Left lobe of liver (tissue), 2 donors: Measurements from ENCODE around the gene OR2C3. TPM values are rescaled to one million over a fixed set of nuclear protein-coding genes. Genes with fewer than 3 reads are reported as not detected.
"Not testable (repeated sequence)": the region's sequence is repeated elsewhere in the genome, so short reads cannot be mapped to it uniquely, and the experiment has no call there.

Experiments used
- ATAC-seq: fragments of 200-7000 bp; cut with Tn5 transposase; one replicate; pipeline ENCODE4 v1.9.1; 2020; ENCODE audit warnings: mild to moderate bottlenecking, moderate library complexity
- DNase-seq: peaks from one replicate; pipeline ENCODE4 v3.0.0-alpha.2; 2020; ENCODE audit warnings: low spot score
- total RNA-seq: library from RNA; stranded (reverse); gene quantifications from one replicate; pipeline ENCODE4 v1.2.1, GENCODE V29; 2021
- donor health status: DM: no; HTN: no; CAD: no; lungs with moderate emphysema.
- donor health status: DM: no; HTN: yes; CAD: no.

OR2C3 gene
- not detected for total RNA-seq

DNA sequence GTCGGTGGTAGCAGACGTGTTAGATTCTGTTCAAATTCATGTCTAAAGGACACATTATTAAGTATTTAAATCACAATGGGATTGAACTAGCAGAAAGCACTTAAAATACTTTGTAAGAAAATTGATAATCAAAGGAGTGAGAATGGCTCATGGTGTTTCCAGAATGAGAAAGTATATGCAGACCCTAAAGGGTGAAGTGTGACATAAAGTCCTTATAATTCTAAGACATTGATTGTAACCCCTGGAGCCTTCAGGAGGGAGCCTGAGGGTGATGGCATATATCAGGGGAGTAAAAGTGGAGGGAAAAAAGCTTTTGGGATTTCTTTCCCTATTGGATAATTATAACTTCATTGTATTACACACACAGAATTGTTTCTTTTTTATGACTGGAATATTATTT is at the start of gene OR2C3:
TSS of gene OR2C3 (minus strand) at position 101 of the 400 bp plus-strand sequence. CDS start 3,929 bp downstream, outside the sequence.
- ATAC-seq (no peak), DNase-seq (no peak)

DNA sequence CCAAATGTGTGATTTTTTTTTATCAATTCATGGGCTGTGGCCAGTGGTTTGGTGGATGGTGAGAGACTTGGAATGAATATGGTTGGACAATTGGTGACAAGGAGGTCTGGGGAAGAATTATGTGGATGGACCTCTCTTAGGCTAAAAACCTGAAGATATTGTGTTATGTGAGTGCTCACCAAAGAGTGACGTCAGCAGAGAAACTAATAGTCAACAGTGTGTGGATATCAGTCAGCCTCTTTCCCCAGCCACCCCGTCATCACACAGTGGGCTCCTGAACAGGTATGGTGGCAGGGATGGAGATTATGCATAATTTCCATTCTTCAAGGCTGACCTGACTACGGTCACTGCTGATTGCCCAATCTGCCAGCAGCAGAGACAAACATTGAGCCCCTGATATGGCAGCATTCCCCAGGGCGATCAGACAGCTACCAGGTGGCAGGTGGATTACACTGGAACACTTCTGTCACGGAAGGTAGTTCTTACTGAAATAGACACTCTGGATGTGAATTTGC is 42.8 kb upstream of the OR2C3 start:
- DNase-seq (no peak), ATAC-seq (no peak)

DNA sequence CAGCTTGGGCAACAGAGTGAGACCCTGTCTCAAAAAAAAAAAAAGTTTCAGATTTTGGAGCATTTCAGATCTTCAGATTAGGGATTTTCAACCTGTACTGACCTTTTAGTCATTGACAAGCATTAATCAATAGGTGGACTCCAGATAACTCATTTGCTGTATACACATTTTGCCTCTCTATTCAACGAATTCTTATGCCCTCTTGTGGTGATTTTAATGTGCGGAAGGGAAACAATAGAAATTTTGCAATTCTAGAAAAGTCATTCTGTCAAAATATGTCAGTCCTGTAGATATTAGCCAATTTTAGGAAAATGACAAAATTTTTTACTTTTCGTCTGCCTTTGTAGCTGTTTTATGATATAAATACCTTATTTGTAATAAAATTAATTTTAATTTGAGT is 40.3 kb upstream of the OR2C3 start:
- no peak for DNase-seq
- ATAC-seq = peak; percentile 54

DNA sequence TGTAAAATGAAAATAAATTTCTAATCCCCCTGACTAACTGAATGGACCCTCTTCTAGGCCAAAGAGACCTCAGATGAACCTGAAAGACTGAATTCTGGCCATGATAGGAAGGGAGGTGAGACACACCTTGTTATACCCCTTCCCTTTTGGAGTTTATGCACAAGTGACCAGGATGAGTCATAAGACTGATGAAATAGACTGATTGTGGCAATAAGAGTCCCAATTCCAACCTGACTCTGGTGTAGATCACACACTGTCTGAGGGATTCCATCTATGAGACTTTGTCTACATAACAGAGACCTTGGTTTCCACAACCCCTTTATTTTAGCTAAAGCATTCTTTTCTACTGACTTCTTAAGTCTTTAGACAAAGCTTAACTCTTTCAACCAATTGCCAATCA is 38.4 kb upstream of the OR2C3 start:
- DNase-seq (no peak), ATAC-seq (no peak)

DNA sequence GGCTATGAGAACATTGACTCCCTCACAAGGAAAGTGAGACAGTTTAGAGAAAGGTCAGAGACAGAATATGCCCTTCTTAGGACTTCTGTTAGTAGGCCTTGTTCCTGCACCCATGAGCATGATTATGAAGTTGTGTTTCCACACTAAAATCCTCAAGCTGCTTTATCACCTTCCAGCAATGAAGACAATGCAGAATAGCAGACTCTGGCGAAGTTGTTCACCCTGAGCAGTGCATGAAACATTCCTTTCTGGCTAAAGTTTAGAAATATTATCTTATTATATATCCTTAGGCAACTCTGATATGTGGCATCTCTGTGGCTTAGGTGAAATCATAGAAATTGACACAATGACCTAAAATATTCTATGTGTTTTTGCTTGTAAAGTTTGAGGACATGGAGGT is 38.0 kb upstream of the OR2C3 start:
- ATAC-seq (no peak), DNase-seq (no peak)

DNA sequence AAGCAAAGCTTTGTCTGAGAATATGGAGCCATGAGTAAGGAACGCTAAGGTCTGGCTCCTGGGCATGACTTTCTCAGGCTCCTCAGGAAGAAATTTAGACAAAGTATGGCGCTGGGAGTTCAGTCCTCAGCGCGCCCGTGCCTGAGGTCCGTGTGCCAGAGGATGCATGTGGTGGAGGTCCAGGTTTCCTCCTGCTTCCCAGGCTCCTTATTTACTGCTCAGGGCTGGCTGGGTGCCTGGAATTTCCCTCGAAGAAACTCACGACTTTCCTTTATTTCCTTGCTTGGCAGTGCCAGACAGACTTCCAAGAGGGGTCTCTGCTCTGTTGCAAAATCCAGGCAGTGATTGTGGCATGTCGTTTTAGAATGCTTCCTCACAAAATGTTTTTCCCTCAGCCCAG is 26.0 kb upstream of the OR2C3 start:
- no peak for DNase-seq

DNA sequence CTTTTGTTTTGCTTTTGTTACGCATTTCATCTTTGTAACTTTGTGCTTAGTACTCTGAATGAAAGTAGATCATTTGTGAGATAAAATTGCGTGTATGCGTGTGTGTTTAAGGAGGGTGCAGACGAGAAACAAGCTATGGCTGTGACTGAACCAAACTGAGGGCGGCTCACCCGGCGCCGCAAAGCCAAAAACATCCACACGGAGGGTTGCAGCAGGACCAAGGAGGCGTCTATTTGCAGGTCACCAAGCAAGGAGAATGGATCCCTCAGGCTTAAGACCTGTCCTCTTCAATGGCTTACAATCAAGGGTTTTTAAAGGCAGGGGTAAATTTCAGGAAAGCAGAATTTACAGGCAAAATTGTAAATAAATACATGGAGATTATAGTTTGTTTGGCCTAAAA is 25.5 kb upstream of the OR2C3 start:
- ATAC-seq (no peak), DNase-seq (no peak)

More for the DNA sequence above, 26.0 kb upstream of the OR2C3 start:
- ATAC-seq = no peak

DNA sequence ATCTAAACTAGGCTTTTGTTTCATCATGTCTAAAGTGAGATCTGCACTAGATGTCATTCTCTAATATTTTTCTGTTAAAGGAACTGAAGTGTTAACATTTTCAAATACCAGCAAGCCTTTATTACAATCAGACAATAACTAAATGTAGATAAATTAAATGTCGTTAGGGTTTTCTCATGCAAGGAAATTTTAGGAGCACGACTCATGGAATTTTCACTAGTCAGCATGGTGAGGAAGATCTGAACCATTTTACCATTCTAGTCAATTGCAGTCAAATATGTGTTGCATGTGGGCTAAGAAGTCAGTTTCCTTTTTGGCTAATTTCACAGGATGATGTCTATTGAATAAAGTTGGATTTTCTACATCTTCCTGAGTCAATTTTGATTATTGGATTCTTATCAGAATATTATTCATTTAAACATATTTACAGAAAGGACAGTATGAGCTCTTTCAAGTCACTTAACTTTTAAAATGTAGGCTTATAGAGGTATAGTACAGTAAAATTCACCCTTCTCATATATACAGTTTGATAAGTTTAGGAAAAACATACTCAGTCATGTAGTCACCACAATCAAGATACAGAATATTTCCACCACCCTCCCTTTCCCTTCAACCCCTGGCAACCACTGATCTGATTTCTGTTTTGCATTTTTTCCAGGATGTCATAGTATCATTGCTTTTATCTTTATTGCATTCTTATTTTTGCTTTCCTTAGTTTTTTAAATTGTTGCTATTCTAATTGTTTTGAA is 21.9 kb upstream of the OR2C3 start:
- ATAC-seq (no peak), DNase-seq (no peak)

DNA sequence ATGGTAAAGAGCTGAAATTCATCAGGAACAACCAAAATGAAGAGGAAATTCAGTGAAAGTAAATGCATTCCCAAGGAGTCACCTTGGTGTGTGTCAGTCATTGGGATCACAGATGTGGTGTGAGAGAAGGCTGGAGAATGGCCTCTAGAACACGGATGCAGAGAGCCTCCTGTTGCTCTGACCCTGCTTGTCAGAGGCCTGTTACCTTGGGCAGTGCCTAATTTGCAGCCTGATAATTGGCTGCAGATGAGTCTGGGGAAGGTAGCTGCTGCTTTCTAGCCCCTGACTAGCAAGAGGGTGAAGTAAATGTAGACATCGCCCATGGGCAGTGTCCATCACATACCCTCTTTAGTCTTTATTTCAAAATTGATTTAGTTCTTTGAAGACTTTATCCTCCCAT is 16.0 kb upstream of the OR2C3 start:
- no peak for ATAC-seq
- no peak for DNase-seq

DNA sequence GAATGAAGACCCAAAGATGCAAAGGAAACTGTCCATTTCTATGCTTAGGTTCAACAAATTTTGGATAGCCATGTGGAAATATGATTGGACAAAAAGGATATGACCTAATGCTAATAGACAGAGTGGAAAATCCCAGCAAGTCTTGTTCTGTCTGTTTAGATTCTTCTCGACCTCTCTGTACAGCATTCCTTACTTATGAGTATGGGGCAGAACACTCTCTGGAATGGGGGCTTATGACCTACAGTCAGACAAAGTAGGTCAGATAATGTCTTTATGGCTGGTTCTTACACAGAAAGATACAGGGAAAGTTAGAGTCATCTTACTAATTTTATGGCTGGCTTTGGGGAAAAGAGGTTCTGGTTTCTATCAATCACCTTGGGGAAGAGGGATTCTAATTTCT is 15.5 kb upstream of the OR2C3 start:
- DNase-seq (no peak), ATAC-seq (no peak)

DNA sequence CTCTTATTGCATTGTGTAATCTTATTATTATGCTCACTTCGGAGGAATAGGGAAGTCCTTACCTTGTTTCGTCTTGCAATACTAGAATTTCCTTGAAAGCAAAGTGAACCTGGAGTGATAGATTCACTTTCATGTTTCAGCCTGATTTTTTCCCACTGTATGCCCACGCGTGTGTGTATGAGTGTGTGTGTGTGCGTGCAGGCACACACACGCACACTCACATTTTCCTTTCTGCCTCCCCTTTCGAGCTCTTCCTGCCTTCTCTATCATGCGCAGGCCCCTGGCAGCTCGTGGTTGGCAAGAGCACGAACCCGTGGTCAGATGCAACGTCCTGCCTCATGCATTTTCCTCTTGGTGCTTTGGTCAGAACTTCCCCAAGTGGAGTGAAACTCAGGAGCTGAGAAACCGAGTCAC is 12.5 kb upstream of the OR2C3 start, which contains the start of gene GCSAML:
TSS of gene GCSAML (plus strand) at position 366 of the 414 bp plus-strand sequence. CDS start 58 bp downstream, outside the sequence.
- DNase-seq (no peak), ATAC-seq (no peak)

DNA sequence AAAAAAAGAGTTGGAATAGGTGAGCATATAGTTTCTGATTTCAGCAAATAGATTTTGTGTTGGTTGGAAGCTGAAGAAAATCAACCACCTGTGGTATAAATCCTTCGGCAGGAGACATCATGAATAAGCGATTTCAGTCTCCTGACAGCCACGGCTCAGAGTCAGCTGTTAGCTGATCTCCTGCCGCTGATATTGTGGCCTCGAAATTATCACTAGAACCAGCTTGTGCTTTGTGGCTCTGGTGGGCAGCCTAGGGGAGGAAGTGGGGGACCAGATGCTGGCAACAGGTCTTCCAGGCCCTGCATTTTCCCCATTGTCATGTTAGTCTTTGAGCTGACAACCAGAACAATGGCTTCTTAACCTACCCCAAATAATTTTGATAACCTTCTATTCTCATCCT is 11.9 kb upstream of the OR2C3 start:
- ATAC-seq (no peak), DNase-seq (no peak)

DNA sequence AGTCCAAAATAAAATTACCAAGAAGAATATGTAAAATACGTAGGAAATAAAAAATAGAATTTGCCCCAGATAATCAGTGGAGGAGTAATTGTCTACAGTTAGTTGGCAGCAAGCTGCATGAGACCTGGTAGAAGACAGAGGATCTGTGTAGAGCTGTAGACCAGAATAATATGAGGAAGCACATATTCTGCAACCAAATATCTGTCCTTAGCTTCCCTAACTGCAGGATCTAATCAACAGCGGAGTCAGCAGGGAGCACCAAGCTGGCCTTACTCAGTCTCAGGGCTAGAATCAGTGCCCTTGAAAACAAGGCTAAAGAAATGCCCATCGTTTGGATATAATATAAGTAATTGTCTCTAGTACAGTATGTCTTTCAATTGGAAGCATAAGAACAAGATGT is 6.6 kb upstream of the OR2C3 start:
- no peak for ATAC-seq

DNA sequence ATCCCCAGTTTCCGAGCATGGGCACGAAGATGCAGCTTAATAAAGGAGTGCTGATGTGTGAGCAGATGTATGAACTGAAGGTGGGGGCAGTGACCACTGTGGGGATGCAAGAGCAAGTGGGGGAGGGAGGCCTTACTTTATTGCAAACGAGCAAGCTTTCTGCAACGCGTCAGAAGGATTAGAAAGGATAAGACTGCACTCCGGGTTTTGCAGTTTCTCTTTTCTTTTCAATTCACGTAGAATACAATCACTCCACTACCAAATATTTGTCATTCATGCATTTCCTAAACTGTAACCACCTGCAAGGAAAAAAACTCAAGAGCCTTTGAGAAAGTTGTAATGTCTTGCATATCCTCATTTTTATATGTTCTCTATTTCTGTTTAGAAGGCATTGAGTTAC is 4.3 kb upstream of the OR2C3 start:
- no peak for DNase-seq
- no peak for ATAC-seq

More for the DNA sequence above, 6.6 kb upstream of the OR2C3 start:
- DNase-seq = no peak

DNA sequence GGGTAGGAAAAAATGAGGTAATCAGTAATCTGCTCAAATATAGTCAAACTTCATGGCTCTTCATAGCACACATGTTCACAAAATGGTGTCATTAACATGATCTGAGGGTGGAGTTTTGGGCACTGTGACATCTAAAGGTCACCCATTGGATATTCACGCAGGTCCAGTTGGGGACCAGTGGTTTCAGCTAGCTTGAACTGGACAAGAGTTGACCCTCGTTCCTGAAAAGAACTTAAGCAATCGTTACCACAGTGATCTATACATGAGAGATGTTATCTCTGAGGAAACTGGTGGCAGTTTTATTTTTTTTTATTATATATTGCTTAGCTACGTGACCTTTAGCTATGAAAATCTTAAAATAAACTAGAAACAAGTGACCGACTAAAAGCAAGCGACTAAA is 3.0 kb upstream of the OR2C3 start:
- ATAC-seq (no peak), DNase-seq (no peak)

DNA sequence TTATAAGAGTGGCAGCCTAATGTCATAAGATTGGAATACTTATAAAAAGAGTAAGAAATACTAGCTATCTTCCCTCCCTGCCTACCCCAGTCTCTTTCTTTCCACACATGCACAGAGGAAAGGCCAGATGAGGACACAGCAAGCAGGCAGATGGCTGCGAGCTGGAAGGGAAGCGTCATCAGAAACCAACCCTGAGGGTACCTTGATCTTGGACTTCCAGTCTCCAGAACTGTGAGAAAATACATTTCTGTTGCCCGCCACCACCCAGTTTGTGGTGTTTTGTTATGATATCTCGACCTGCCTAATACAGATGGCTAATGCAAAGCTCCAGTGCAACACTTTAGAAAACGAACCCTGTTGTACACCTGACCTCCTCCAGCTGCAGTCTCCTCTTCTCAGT is 2.3 kb upstream of the OR2C3 start:
- ATAC-seq (no peak), DNase-seq (no peak)

DNA sequence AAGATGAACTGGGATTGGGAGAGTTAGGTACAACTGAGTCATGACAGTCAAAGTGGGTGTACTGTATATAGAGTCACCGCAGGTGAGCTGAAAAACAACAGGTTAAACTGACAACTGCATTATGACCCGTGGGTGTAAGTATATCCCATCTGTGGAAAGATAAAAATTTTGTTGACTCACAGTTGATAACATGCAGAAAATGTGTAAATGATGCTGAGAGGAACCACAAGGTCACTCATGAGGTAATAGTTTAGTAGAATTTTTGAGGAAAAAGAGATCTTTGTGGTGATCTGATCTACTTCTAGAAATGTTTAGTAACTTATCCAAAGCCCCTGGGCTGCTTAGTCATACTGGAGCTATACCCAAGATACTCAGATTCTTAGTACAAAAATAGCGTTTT is 838 bp downstream of the OR2C3 start:
- ATAC-seq (no peak), DNase-seq (no peak)

DNA sequence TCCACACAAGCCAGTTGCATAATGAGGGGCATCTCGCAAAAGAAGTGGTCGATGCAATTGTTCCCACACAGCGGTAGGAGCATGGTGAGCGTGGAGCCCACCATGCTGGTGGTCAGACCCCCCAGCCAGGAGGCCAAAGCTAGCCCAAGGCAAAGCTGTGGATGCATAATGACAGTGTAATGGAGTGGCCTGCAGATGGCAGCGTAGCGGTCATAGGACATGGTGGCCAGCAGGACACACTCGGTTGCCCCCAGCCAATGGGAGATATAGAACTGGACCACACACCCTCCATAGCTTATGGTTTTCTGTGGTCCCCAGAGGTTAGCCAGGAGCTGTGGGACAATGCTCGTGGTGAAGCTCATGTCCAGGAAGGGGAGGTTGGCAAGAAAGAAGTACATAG is 4.3 kb downstream of the OR2C3 start:
- ATAC-seq (no peak), DNase-seq (no peak)

DNA sequence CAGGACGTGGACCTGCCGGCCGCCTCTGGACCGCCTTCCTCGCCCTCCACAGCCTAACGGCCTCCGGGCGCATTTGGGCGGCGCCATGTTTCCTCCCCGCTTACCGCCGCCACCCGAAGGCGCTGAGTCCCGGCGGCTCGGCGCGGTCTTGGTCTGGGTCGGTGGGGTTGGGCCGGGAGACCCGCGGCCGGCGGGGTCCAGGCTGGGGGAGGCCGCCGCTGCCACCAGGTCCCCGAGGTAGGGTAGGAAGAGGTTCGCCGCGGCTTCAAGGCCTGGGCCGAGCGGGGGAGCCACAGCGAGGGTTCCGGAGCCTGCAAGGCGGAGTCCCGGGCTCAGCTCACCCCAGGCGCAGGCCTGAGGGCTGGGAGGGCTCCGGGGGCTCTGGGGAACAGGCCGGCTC is 5.5 kb downstream of the OR2C3 start:
- DNase-seq (no peak), ATAC-seq (no peak)

DNA sequence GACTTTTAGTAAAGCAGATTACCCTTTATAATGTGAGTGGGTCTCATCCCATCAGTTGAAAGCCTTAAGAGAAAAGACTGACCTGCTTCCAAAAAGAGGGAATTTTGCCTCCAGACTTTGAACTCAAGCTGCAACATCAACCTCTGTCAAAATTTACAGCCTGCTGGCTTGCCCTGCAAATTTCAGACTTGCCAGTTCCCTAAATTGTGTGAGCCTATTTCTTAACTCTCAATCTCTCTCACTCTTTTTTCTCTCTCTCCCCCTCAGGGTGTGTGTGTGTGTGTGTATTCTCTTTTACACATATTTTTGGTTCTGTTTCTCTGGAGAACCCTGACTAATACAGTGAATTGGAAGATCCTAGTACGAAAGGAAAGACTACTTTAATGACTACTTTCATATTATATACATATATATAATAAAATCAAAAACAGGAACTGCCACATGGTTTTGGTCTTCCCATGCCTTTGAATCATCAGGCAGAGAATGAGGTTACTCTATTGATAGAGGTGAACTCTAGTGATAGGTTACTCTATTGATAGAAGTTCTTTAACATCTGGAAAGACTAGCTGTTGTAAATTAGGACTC is 6.4 kb downstream of the OR2C3 start:
- DNase-seq (no peak), ATAC-seq (no peak)

DNA sequence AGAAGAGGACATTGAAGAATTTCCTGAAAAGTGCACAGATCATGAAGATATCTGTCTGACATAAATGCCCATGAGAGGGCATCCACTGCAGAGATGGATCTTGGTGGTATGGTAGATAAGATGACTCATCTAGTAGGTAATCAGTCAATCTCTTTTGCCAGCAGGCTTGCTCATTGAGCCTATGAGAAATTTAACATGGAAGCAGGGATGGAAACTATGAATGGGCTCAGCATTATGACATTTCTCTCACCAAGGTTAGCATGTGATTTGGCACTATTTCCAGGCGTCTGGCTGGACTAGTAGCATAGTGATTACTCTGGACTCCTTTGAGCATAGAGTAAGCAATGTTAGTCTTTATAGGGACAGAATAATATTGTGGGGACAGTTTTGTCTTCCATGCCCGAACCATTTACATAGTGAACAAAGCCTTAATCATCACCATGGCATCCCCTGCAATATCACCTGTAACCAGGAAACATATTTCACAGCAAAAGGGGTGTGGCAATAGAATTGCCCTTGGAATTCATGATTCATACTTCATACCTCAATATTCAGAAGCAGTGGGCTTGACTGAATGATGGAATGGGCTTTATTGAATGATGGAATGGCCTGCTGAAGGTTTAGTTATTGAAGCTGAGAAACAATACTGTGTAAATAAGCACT is 7.3 kb downstream of the OR2C3 start:
- ATAC-seq (no peak), DNase-seq (no peak)

DNA sequence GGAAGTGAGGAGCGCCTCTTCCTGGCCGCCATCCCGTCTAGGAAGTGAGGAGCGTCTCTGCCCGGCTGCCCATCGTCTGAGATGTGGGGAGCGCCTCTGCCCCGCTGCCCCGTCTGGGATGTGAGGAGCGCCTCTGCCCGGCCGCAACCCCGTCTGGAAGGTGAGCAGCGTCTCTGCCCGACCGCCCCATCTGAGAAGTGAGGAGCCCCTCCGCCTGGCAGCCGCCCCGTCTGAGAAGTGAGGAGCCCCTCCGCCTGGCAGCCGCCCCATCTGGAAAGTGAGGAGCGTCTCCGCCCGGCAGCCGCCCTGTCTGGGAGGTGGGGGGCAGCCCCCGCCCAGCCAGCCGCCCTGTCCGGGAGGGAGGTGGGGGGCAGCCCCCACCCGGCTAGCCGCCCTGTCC is 14.4 kb downstream of the OR2C3 start:
- DNase-seq = not testable (repeated sequence)

More for the DNA sequence above, 14.4 kb downstream of the OR2C3 start:
- ATAC-seq = not testable (repeated sequence)
